Endothelial cell of umbilical vein (primary cell): Measurements from ENCODE around the gene TNFSF12.

Source experiments
- CTCF ChIP-seq, 2 donors: IDR thresholded peaks; 1 replicate in 1 of 2; 2 replicates in 1 of 2; pipeline ENCODE4 v1.5.1; 2011; ENCODE audit warnings: low read length in 2 of 2, mild to moderate bottlenecking in 2 of 2, moderate library complexity in 2 of 2, control low read depth in 1 of 2, inconsistent platforms in 1 of 2, low read depth in 1 of 2; ENCODE audit not compliant: insufficient read depth in 1 of 2; ENCODE audit errors: extremely low read depth in 1 of 2
- EZH2 ChIP-seq: IDR thresholded peaks from 2 replicates; pipeline ENCODE4 v1.6.1; 2012; ENCODE audit warnings: borderline replicate concordance, low read depth, mild to moderate bottlenecking, moderate library complexity, low read length, inconsistent platforms; ENCODE audit not compliant: severe bottlenecking
- FOS ChIP-seq: IDR thresholded peaks from 2 replicates; pipeline ENCODE4 v1.6.1; 2011; ENCODE audit warnings: mild to moderate bottlenecking, low read length, moderate library complexity, borderline replicate concordance; ENCODE audit not compliant: insufficient read depth
- JUN ChIP-seq: IDR thresholded peaks from 2 replicates; pipeline ENCODE4 v1.6.1; 2011; ENCODE audit warnings: borderline replicate concordance, low read depth; ENCODE audit not compliant: insufficient read length, insufficient read depth
- MYC ChIP-seq: IDR thresholded peaks from one replicate; pipeline ENCODE4 v1.6.1; 2011; ENCODE audit warnings: mild to moderate bottlenecking, low read depth, low read length
- POLR2A ChIP-seq: IDR thresholded peaks from 2 replicates; pipeline ENCODE4 v1.6.1; 2012; ENCODE audit warnings: low read depth, mild to moderate bottlenecking, control low read depth, low read length
- POLR2AphosphoS5 ChIP-seq: IDR thresholded peaks from 2 replicates; pipeline ENCODE4 v1.6.1; 2012; ENCODE audit warnings: low read depth, mild to moderate bottlenecking, control low read depth, low read length, moderate library complexity; ENCODE audit not compliant: insufficient read depth

- TF ChIP-seq EZH2 (no peak), CTCF (IDR thresholded peaks at IDR 0.05; ENCODE audit: extremely low read depth in 1 of 2, insufficient read depth in 1 of 2, low read depth in 1 of 2, low read length in 2 of 2) (no peak), FOS (no peak), JUN (no peak), MYC (no peak), POLR2A (no peak), POLR2AphosphoS5 (no peak)
Measured at GRCh38 chr17:7558544-7559319, 9.9 kb downstream of the TNFSF12 start, which contains the start of gene TNFSF13.
